Duodenal mucosa (tissue), 2 donors: ENCODE data around the gene SUCLG2.

Experiments used
- H3K27ac ChIP-seq: one replicate; pipeline ENCODE4 v1.7.0; 2013; ENCODE audit warnings: low read depth, low read length
- H3K27me3 ChIP-seq, 2 donors: one replicate each; pipeline ENCODE4 v1.7.0; 2013; ENCODE audit warnings: low read length in 2 of 2, control low read depth in 1 of 2; ENCODE audit not compliant: insufficient read depth in 2 of 2, control insufficient read depth in 1 of 2
- H3K36me3 ChIP-seq, 2 donors: one replicate each; pipeline ENCODE4 v1.7.0; 2013; ENCODE audit warnings: low read length in 2 of 2, control low read depth in 1 of 2; ENCODE audit not compliant: insufficient read depth in 2 of 2, control insufficient read depth in 1 of 2
- H3K4me1 ChIP-seq, 2 donors: one replicate each; pipeline ENCODE4 v1.7.0; 2013; ENCODE audit warnings: low read length in 2 of 2, control low read depth in 1 of 2; ENCODE audit not compliant: insufficient read depth in 2 of 2, control insufficient read depth in 1 of 2
- H3K4me3 ChIP-seq, 2 donors: one replicate each; pipeline ENCODE4 v1.7.0; 2013; ENCODE audit warnings: low read length in 2 of 2, low read depth in 1 of 2
- H3K9ac ChIP-seq, 2 donors: one replicate each; pipeline ENCODE4 v1.7.0; 2013; ENCODE audit warnings: low read length in 2 of 2, low read depth in 1 of 2
- H3K9me3 ChIP-seq, 2 donors: one replicate each; pipeline ENCODE4 v1.7.0; 2013; ENCODE audit warnings: low read length in 2 of 2, control low read depth in 1 of 2; ENCODE audit not compliant: control insufficient read depth in 1 of 2

The SUCLG2 gene

DNA sequence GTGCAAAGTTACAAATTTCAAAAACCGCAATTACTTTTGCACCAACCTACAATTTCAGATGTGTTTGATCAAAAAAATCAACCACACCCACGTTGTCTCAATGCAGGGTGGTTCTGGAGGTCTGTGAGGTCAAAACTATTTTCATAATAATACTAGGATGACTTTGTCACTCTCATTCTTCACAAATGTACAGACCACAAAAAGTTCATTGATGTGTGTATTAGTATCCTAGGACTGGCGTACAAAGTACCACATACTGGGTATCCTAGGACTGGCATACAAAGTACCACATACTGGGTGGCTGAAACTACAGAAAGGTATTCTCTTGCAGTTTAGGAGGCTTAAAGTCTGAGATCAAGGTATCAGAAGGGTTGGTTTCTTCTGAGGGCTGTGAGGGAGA is 13.0 kb downstream of the SUCLG2 start:
- H3K27ac ChIP-seq = no peak overlapping the region
- H3K36me3 ChIP-seq = peaks cover 0 to 9% of the 10 kb centered on the region in 2 donors
- H3K9ac ChIP-seq = no peak overlapping the region
- no peak overlapping the region for H3K4me3 ChIP-seq
- peaks cover 0 to 17% of the 10 kb centered on the region in 2 donors for H3K4me1 ChIP-seq
- H3K9me3 ChIP-seq = no peaks in the 10 kb centered on the region
- H3K27me3 ChIP-seq = no peaks in the 10 kb centered on the region

DNA sequence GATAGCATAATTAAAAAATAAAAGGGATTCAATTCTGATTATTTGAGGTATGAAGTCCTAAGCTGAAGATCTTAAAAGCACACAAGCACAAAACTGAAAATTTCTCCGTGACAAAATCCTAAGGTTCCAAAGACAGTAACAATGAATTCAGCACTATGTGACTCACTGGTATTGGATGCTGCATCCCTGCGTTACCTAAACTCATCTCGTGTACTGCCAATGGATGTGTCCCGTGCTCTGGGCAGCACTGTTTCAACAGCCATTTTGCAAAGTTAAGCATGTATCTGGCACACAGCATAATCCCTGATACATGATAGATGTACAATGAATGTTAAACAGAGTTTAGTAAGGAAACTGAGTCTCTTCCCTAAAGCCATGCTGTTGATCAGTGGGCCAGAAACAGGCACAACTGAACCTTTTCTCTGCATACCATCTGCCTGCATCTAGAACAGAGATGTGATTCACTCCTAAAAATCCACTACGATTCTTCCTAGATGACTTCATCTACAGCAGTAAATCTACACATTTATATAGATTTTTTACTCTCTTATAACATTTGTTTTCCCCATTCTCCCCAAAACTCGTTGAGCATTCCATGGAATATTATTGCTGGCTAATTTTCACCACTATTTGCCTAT is 14.3 kb downstream of the SUCLG2 start:
- Histone ChIP-seq H3K4me1 (peaks cover 0 to 17% of the 10 kb centered on the region in 2 donors), H3K36me3 (peaks cover 0 to 9% of the 10 kb centered on the region in 2 donors), H3K9me3 (no peaks in the 10 kb centered on the region), H3K27ac (no peak overlapping the region), H3K9ac (no peak overlapping the region), H3K27me3 (no peaks in the 10 kb centered on the region), H3K4me3 (no peak overlapping the region)

DNA sequence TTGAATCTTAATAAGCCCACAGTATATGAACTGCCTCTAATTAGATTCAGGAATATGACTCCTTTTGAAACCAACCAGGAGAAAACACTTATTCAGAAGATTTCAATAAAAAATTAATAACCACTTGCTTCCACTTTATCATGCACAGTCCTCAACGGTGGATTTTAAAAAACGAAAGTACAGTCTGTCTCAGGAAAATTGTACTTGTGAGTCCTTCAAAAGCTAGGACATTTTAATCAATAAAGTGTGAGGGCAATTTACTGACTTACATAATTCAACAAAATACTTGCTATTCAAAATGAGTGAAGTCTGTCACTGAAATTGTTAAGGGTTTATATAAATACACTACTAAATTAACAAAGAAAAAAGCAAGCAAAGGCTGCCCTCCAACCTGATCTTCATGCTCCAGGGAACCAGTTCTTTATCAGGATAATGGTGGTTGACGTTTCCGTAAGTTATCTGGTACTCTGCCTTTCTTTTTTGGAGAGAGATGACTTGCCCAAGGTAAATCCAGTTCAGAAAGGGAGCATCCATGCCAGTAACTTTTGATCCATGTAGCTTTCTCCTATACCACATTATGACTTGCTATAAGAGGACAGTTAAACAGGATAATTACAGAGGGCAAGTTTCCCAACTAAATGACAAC is 17.0 kb downstream of the SUCLG2 start:
- Histone ChIP-seq H3K4me3 (no peak overlapping the region), H3K9ac (no peak overlapping the region), H3K36me3 (peaks cover 0 to 9% of the 10 kb centered on the region in 2 donors), H3K4me1 (peaks cover 0 to 17% of the 10 kb centered on the region in 2 donors), H3K27me3 (no peaks in the 10 kb centered on the region), H3K27ac (no peak overlapping the region), H3K9me3 (no peaks in the 10 kb centered on the region)

DNA sequence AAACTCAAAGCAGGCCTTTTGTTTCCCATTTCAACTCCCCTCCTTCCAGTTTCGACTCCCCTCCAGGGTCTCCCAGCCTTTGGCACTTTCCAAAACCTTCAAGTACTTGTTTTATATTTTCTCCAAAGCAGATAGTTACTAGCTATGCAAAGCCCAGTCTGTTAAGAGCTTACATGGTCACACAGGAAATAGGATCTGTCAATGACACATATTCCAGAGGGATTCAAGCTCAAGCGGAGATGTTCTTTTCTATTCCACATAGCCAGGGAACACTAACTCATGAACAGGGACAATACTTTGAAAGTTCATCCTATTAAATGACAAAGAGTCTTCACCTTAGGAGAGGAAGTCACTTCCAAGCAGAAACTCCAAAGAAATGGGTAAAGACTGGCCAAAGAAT is 18.6 kb downstream of the SUCLG2 start:
- Histone ChIP-seq H3K27me3 (no peaks in the 10 kb centered on the region), H3K4me3 (no peak overlapping the region), H3K4me1 (peaks cover 0 to 12% of the 10 kb centered on the region in 2 donors), H3K36me3 (peaks cover 0 to 9% of the 10 kb centered on the region in 2 donors), H3K9ac (no peak overlapping the region), H3K9me3 (no peaks in the 10 kb centered on the region), H3K27ac (no peak overlapping the region)

DNA sequence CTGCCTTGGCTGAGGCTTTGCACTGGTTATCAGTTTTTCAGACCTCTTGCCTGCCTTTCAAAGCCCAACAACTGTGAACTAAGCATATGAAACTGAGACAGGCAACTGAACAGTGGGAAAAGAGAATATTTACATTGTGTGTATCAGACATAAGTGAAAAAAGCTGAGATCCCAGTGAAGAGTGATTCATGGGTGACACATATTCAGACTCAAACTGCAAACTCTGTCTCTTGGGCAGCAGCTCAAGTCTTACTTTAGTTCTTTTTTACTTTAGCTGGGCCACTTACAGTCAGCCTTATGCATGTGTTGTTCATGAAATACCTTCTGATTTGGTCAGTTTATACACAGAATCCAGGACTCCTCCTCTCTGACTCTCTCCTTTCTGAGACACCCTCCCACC is 19.2 kb downstream of the SUCLG2 start:
- Histone ChIP-seq H3K4me3 (no peak overlapping the region), H3K9ac (no peak overlapping the region), H3K4me1 (peaks cover 0 to 7% of the 10 kb centered on the region in 2 donors), H3K9me3 (no peaks in the 10 kb centered on the region), H3K36me3 (peaks cover 0 to 9% of the 10 kb centered on the region in 2 donors), H3K27me3 (no peaks in the 10 kb centered on the region), H3K27ac (no peak overlapping the region)

DNA sequence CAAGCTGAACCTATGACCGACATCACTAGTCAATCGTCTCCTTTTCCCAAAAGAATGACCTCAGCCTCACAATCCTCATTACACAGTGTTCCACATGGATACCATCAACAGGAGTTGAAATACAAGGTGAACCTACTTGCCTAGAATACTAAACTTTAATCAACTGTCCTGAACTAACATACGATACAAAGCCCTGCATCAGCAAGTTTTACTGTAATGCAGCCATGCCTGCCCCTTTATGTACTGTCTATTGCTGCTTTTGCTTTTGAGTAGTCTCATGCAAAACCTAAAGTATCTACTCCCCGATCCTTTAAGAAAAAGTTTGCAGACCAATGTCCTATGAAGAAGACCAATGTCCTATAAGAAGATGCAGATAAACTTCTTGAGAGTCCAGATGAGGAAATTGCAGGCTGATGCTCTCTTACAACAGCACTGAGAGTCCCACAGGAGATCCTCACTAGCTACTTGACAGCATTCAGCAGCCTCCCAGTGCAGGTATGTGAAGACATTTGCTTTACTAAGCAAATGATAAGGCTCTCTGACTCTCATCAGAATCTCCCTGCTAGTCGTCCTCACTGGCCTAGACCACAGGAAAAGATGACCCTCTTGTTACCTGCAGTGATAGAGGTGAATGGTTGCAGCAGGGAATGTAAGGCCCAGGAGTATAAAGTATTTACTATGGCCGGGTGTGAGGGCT is 23.6 kb downstream of the SUCLG2 start:
- H3K27me3 ChIP-seq = no peaks in the 10 kb centered on the region
- no peak overlapping the region for H3K4me3 ChIP-seq
- peaks cover 2 to 5% of the 10 kb centered on the region in 2 donors for H3K36me3 ChIP-seq
- H3K9me3 ChIP-seq = no peaks in the 10 kb centered on the region
- peaks cover 0 to 3% of the 10 kb centered on the region in 2 donors for H3K4me1 ChIP-seq
- H3K27ac ChIP-seq = no peak overlapping the region
- H3K9ac ChIP-seq = no peak overlapping the region

DNA sequence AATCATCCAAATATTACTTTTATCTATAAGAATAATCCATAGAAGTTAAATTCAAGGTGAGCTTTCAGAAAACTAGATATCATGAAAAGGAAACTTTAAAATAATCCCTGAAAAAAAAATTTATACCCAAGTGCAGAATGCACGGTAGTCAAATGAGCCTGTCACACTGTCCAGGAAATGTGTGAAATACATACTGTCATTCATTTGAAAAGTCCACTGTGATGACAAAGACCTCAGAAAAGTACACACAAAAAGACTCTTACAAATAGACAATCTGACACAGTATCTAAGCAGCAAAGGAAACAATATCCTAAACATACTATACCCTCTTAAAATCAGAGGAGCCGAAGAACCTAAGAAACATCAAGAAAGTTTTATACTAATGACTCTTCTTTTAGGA is 29.7 kb downstream of the SUCLG2 start:
- Histone ChIP-seq H3K4me1 (peaks cover 0 to 3% of the 10 kb centered on the region in 2 donors), H3K9me3 (no peaks in the 10 kb centered on the region), H3K4me3 (no peak overlapping the region), H3K27me3 (no peaks in the 10 kb centered on the region), H3K9ac (no peak overlapping the region), H3K27ac (no peak overlapping the region), H3K36me3 (peaks cover 2 to 8% of the 10 kb centered on the region in 2 donors)

DNA sequence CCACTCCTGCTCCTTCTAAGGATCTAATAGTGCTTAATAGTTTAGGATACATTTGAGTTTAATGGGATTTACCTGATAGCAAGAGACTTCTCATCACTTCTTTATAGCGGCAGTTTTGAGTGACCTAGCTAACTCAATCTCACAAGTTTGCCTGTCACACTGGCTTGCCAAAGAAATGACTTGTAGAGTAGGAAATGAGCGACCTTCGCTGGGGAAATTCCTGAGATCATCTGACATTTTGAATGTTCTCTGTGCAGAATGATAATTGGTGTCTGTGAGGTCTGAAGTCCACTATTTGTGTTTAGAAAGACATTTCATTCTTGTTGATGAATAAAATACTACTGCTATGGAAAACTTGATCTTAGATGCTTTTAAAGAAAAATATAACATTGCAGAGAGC is 30.3 kb downstream of the SUCLG2 start:
- H3K27me3 ChIP-seq = no peaks in the 10 kb centered on the region
- H3K27ac ChIP-seq = no peak overlapping the region
- peaks cover 0 to 3% of the 10 kb centered on the region in 2 donors for H3K4me1 ChIP-seq
- peaks cover 2 to 14% of the 10 kb centered on the region in 2 donors for H3K36me3 ChIP-seq
- no peaks in the 10 kb centered on the region for H3K9me3 ChIP-seq
- no peak overlapping the region for H3K4me3 ChIP-seq
- no peak overlapping the region for H3K9ac ChIP-seq

DNA sequence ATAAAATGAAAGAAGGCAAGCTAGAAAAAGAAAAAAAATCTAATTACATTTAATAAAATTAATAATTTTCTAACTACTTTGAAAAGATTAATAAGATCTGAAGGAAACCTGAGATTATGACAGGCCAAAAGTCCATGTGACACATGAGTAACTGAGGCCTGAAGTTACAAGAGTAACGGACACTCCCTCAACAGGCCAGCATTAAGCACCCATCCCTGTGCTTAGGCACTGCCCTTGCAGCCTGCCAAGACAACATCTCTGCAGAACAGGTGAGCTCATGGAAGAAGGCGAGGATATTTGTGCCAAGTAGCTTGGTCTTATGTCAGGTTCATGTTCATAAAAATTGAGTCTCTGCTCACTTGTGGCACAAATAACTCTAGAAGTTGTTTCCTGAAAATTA is 31.8 kb downstream of the SUCLG2 start:
- H3K4me1 ChIP-seq = peaks cover 0 to 2% of the 10 kb centered on the region in 2 donors
- no peak overlapping the region for H3K9ac ChIP-seq
- no peak overlapping the region for H3K27ac ChIP-seq
- no peaks in the 10 kb centered on the region for H3K27me3 ChIP-seq
- no peak overlapping the region for H3K4me3 ChIP-seq
- peaks cover 0 to 17% of the 10 kb centered on the region in 2 donors for H3K36me3 ChIP-seq
- no peaks in the 10 kb centered on the region for H3K9me3 ChIP-seq

DNA sequence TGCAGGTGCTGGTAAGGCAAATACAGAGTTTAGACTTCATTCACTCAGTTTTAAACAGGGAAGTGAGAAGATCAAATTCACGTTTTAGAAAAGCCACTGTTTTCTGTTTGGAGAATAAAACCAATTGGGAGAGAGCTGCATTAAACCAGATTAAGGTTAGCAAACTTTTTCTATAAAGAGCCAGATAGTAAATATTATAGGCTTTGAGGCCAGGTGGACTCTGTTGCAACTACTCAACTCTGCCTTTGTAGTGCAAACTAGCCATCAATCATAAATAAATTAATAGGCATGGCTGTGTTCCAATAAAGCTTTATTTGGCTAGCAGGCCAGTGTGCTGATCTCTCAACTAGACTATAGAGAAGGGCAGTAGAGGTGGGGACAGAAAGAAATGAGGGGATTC is 33.5 kb downstream of the SUCLG2 start:
- Histone ChIP-seq H3K27ac (no peak overlapping the region), H3K4me1 (no peaks in the 10 kb centered on the region), H3K27me3 (no peaks in the 10 kb centered on the region), H3K9me3 (no peaks in the 10 kb centered on the region), H3K9ac (no peak overlapping the region), H3K36me3 (peaks cover 0 to 22% of the 10 kb centered on the region in 2 donors), H3K4me3 (no peak overlapping the region)
